ENCODE results near the gene DPF3.

The DPF3 gene

GRCh38 chr14:72830786-72831594, 62.9 kb downstream of the DPF3 start:
- no peak for DNase-seq

- no peak for DNase-seq
These were observed 63.5 kb downstream of the DPF3 start for GRCh38 chr14:72830356-72830755.

GRCh38 chr14:72828604-72829003, 65.3 kb downstream of the DPF3 start:
- no peak for DNase-seq

GRCh38 chr14:72826039-72826438, 67.9 kb downstream of the DPF3 start:
- no peak for DNase-seq

GRCh38 chr14:72825486-72825885, 68.4 kb downstream of the DPF3 start:
- no peak for DNase-seq

- peak; percentile 37 for DNase-seq
These were observed 69.8 kb downstream of the DPF3 start for GRCh38 chr14:72824051-72824450.

- peak; percentile 18 for DNase-seq
These were observed 70.8 kb downstream of the DPF3 start for GRCh38 chr14:72822946-72823611.

GRCh38 chr14:72818998-72819397, 74.9 kb downstream of the DPF3 start:
- no peak for DNase-seq

GRCh38 chr14:72816287-72816686, 77.6 kb downstream of the DPF3 start:
- no peak for DNase-seq

GRCh38 chr14:72815430-72815829, 78.5 kb downstream of the DPF3 start:
- DNase-seq = no peak

- DNase-seq = no peak
These were observed 81.5 kb downstream of the DPF3 start for GRCh38 chr14:72812292-72812851.

GRCh38 chr14:72810201-72810600, 83.7 kb downstream of the DPF3 start:
- no peak for DNase-seq

- DNase-seq = no peak
These were observed 84.8 kb downstream of the DPF3 start for GRCh38 chr14:72809063-72809462.

GRCh38 chr14:72808564-72808963, 85.3 kb downstream of the DPF3 start:
- no peak for DNase-seq

GRCh38 chr14:72802588-72802946, 91.3 kb downstream of the DPF3 start:
- no peak for DNase-seq

GRCh38 chr14:72801836-72802587, 91.9 kb downstream of the DPF3 start:
- DNase-seq = peak; percentile 34

- peak; percentile 90 for DNase-seq
These were observed 92.5 kb downstream of the DPF3 start for GRCh38 chr14:72801381-72801812.

- no peak for DNase-seq
These were observed 93.0 kb downstream of the DPF3 start for GRCh38 chr14:72800848-72801370.

GRCh38 chr14:72800296-72800695, 93.6 kb downstream of the DPF3 start:
- no peak for DNase-seq

GRCh38 chr14:72796935-72797334, 97.0 kb downstream of the DPF3 start:
- no peak for DNase-seq

- no peak for DNase-seq
These were observed 100.6 kb downstream of the DPF3 start for GRCh38 chr14:72793156-72793939.

GRCh38 chr14:72792051-72792788, 101.7 kb downstream of the DPF3 start:
- DNase-seq = no peak
